SK-N-SH treated with all-trans-retinoic acid at 6 μM for 48 hours (cell line): ENCODE data around the gene PLIN5.

ENCODE experiments used
- ATAC-seq: fragments of 200-7000 bp; cut with Tn5 transposase; 3 replicates; pipeline ENCODE4 v1.9.1; 2020; ENCODE audit warnings: mild to moderate bottlenecking, moderate library complexity
- ARNTL ChIP-seq: fragments of 450-650 bp; formaldehyde crosslinking; IDR thresholded peaks from 2 replicates; pipeline ENCODE4 v1.5.0; 2020; ENCODE audit warnings: low read depth, mild to moderate bottlenecking, moderate library complexity, borderline replicate concordance
- BACH2 ChIP-seq: fragments of 250-450 bp; sonication (Bioruptor Pico); IDR thresholded peaks from 2 replicates; pipeline ENCODE4 v1.9.0; 2021; ENCODE audit warnings: mild to moderate bottlenecking, borderline replicate concordance
- CREB5 ChIP-seq: fragments of 250-450 bp; sonication (Bioruptor Pico); IDR thresholded peaks from 2 replicates; pipeline ENCODE4 v1.5.1; 2020; ENCODE audit warnings: low read depth, mild to moderate bottlenecking, moderate library complexity
- CSDC2 ChIP-seq: fragments of 250-450 bp; sonication (Bioruptor Pico); IDR thresholded peaks from 2 replicates; pipeline ENCODE4 v1.5.0; 2020; ENCODE audit warnings: mild to moderate bottlenecking, moderate library complexity
- ESRRG ChIP-seq: fragments of 250-450 bp; sonication (Bioruptor Pico); IDR thresholded peaks from 2 replicates; pipeline ENCODE4 v1.6.1; 2021; ENCODE audit warnings: mild to moderate bottlenecking
- GLIS3 ChIP-seq: fragments of 250-450 bp; sonication (Bioruptor Pico); IDR thresholded peaks from 2 replicates; pipeline ENCODE4 v1.5.0; 2020; ENCODE audit warnings: mild to moderate bottlenecking, moderate library complexity
- OSR1 ChIP-seq: fragments of 250-450 bp; sonication (Bioruptor Pico); IDR thresholded peaks from 2 replicates; pipeline ENCODE4 v1.8.0; 2022; ENCODE audit warnings: moderate library complexity, mild to moderate bottlenecking, inconsistent platforms
- PATZ1 ChIP-seq: fragments of 250-450 bp; sonication (Bioruptor Pico); IDR thresholded peaks from 2 replicates; pipeline ENCODE4 v1.8.0; 2020; ENCODE audit warnings: mild to moderate bottlenecking, moderate library complexity, borderline replicate concordance
- POU6F1 ChIP-seq: fragments of 250-450 bp; sonication (Bioruptor Pico); IDR thresholded peaks from 2 replicates; pipeline ENCODE4 v1.8.0; 2021; ENCODE audit warnings: low read depth, mild to moderate bottlenecking, moderate library complexity, borderline replicate concordance
- PPARA ChIP-seq: fragments of 250-450 bp; sonication (Bioruptor Pico); IDR thresholded peaks from 2 replicates; pipeline ENCODE4 v1.5.0; 2020; ENCODE audit warnings: mild to moderate bottlenecking, borderline replicate concordance
- RARB ChIP-seq: fragments of 250-450 bp; sonication (Bioruptor Pico); IDR thresholded peaks from 2 replicates; pipeline ENCODE4 v1.8.0; 2021; ENCODE audit warnings: mild to moderate bottlenecking, moderate library complexity
- SNAI2 ChIP-seq: fragments of 250-450 bp; sonication (Bioruptor Pico); IDR thresholded peaks from 2 replicates; pipeline ENCODE4 v1.5.0; 2020; ENCODE audit warnings: mild to moderate bottlenecking, moderate library complexity
- TCF4 ChIP-seq: fragments of 250-450 bp; sonication (Bioruptor Pico); IDR thresholded peaks from 2 replicates; pipeline ENCODE4 v1.8.0; 2021; ENCODE audit warnings: mild to moderate bottlenecking, moderate library complexity, borderline replicate concordance
- TOX ChIP-seq: fragments of 250-450 bp; sonication (Bioruptor Pico); IDR thresholded peaks from 2 replicates; pipeline ENCODE4 v1.8.0; 2021; ENCODE audit warnings: mild to moderate bottlenecking, moderate library complexity, borderline replicate concordance
- TSHZ2 ChIP-seq: fragments of 250-450 bp; sonication (Bioruptor Pico); IDR thresholded peaks from 2 replicates; pipeline ENCODE4 v1.5.0; 2020; ENCODE audit warnings: mild to moderate bottlenecking, moderate library complexity
- ZFP3 ChIP-seq: fragments of 250-450 bp; sonication (Bioruptor Pico); IDR thresholded peaks from 2 replicates; pipeline ENCODE4 v1.5.0; 2020; ENCODE audit warnings: mild to moderate bottlenecking, moderate library complexity
- ZFP30 ChIP-seq: fragments of 450-650 bp; formaldehyde crosslinking; IDR thresholded peaks from 2 replicates; pipeline ENCODE4 v1.5.0; 2022; ENCODE audit warnings: mild to moderate bottlenecking, moderate library complexity
- ZNF565 ChIP-seq: fragments of 450-650 bp; formaldehyde crosslinking; conservative IDR thresholded peaks from 2 replicates; pipeline ENCODE4 v1.5.0; 2020; ENCODE audit warnings: low read depth, mild to moderate bottlenecking, moderate library complexity
- ZNF70 ChIP-seq: fragments of 450-650 bp; formaldehyde crosslinking; IDR thresholded peaks from 2 replicates; pipeline ENCODE4 v1.5.0; 2020; ENCODE audit warnings: mild to moderate bottlenecking, moderate library complexity
- ZNF8 ChIP-seq: fragments of 450-650 bp; formaldehyde crosslinking; IDR thresholded peaks from 2 replicates; pipeline ENCODE4 v1.5.0; 2020; ENCODE audit warnings: mild to moderate bottlenecking, moderate library complexity

Gene PLIN5

GRCh38 chr19:4521888-4522242 lies 13.2 kb downstream of the PLIN5 start (continued):
- TF ChIP-seq TSHZ2 (CRISPR knock-in tag) = no peak
- TF ChIP-seq BACH2 (CRISPR knock-in tag) = no peak
- TF ChIP-seq GLIS3 (CRISPR knock-in tag) = no peak

- ATAC-seq = no peak
- TF ChIP-seq PATZ1 (no peak), RARB (CRISPR knock-in tag) (no peak), PPARA (CRISPR knock-in tag) (no peak), ZFP3 (no peak), ARNTL (CRISPR knock-in tag) (no peak), TOX (no peak), TSHZ2 (CRISPR knock-in tag) (no peak), ESRRG (no peak), SNAI2 (CRISPR knock-in tag) (no peak), GLIS3 (CRISPR knock-in tag) (no peak), ZNF70 (no peak), POU6F1 (no peak), ZNF8 (CRISPR knock-in tag) (no peak), ZNF565 (CRISPR knock-in tag) (no peak)
Measured at GRCh38 chr19:4521170-4521887, 13.7 kb downstream of the PLIN5 start.

- TF ChIP-seq CREB5 (no peak), ARNTL (CRISPR knock-in tag) (no peak), PATZ1 (no peak), CSDC2 (CRISPR knock-in tag) (no peak), TCF4 (CRISPR knock-in tag) (no peak), ZFP30 (CRISPR knock-in tag) (no peak), TOX (no peak), PPARA (CRISPR knock-in tag) (no peak), TSHZ2 (CRISPR knock-in tag) (no peak), GLIS3 (CRISPR knock-in tag) (no peak), OSR1 (CRISPR knock-in tag) (no peak)
- ATAC-seq = peak; percentile 44
Measured at GRCh38 chr19:4519521-4520277, 15.3 kb downstream of the PLIN5 start.
